Peyer's patch (tissue), 4 donors: ENCODE results near the gene WDR91. TPM values are rescaled to one million over a fixed set of nuclear protein-coding genes. Genes with fewer than 3 reads are reported as not detected.

Experiments used
- DNase-seq, 3 donors: peaks; one replicate each; pipeline ENCODE4 v3.0.0-alpha.2; 2017 to 2019
- H3K27ac ChIP-seq, 4 donors: fragments of 200-600 bp; sonication (generic); one replicate each; pipeline ENCODE4 v1.5.1; 2016 to 2019
- H3K27me3 ChIP-seq, 2 donors: fragments of 200-600 bp; sonication (generic); one replicate each; pipeline ENCODE4 v1.5.1; 2019
- H3K36me3 ChIP-seq, 3 donors: fragments of 200-600 bp; sonication (generic); one replicate each; pipeline ENCODE4 v1.5.1; 2016 to 2019
- H3K4me1 ChIP-seq, 4 donors: fragments of 200-600 bp; sonication (generic); one replicate each; pipeline ENCODE4 v1.5.1; 2016 to 2019
- H3K4me3 ChIP-seq, 4 donors: fragments of 200-600 bp; sonication (generic); 1 replicate in 3 of 4; 2 replicates in 1 of 4; pipeline ENCODE4 v1.5.1; 2016 to 2019; ENCODE audit warnings: mild to moderate bottlenecking in 1 of 4
- H3K9me3 ChIP-seq, 4 donors: fragments of 200-600 bp; sonication (generic); one replicate each; pipeline ENCODE4 v1.5.1; 2016 to 2019; ENCODE audit warnings: mild to moderate bottlenecking in 1 of 4
- POLR2A ChIP-seq, 2 donors: fragments of 450-650 bp; IDR thresholded peaks; one replicate each; pipeline ENCODE4 v1.5.1; 2017; ENCODE audit warnings: antibody characterized with exemption in 2 of 2, mild to moderate bottlenecking in 2 of 2, moderate library complexity in 2 of 2
- total RNA-seq, 4 donors: library from RNA; depleted of rRNA; stranded (reverse); fragments of >200 nt; gene quantifications; one replicate each; pipeline ENCODE4 v1.1.0, GENCODE V29; 2016
- TF ChIP-seq, protein P1 (sequence below), 6 experiments: fragments of 450-650 bp in 4 of 6; fragments of 200-600 bp in 2 of 6; sonication (generic) in 1 of 6; IDR thresholded peaks; one replicate each; pipeline ENCODE4 v1.5.1; 2017 to 2019; ENCODE audit warnings: antibody characterized with exemption in 6 of 6, mild to moderate bottlenecking in 3 of 6, moderate library complexity in 1 of 6

WDR91 gene
- total RNA-seq, 4 donors from 2014 or later, result 6.7 to 44.6 (median 22.2) TPM

DNA sequence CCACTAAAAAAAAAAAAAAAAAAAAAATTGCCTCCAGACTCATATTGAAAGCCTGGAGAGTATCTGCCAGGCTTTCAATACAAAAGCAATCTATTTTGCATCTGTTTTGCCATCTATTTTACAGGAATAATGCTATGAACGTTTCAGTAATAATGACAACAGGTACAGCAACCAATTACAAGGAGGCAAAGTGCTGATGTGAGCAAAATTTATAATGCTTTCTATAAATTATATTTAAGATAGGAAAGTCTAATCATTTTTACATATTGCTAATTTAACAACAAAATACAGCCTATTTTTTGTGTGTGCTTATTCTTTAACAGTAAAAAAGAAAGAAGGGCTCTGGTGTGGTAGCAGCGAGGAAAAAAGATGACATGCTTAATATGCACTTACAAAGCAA is 10.0 kb downstream of the WDR91 start:
- Histone ChIP-seq H3K4me3 (no peak overlapping the region), H3K9me3 (no peaks in the 10 kb centered on the region), H3K27ac (no peak overlapping the region), H3K4me1 (no peaks in the 10 kb centered on the region), H3K36me3 (peaks cover 0 to 58% (median 0%) of the 10 kb centered on the region in 3 donors), H3K27me3 (no peaks in the 10 kb centered on the region)
- TF ChIP-seq, protein P1, sequence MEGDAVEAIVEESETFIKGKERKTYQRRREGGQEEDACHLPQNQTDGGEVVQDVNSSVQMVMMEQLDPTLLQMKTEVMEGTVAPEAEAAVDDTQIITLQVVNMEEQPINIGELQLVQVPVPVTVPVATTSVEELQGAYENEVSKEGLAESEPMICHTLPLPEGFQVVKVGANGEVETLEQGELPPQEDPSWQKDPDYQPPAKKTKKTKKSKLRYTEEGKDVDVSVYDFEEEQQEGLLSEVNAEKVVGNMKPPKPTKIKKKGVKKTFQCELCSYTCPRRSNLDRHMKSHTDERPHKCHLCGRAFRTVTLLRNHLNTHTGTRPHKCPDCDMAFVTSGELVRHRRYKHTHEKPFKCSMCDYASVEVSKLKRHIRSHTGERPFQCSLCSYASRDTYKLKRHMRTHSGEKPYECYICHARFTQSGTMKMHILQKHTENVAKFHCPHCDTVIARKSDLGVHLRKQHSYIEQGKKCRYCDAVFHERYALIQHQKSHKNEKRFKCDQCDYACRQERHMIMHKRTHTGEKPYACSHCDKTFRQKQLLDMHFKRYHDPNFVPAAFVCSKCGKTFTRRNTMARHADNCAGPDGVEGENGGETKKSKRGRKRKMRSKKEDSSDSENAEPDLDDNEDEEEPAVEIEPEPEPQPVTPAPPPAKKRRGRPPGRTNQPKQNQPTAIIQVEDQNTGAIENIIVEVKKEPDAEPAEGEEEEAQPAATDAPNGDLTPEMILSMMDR (IDR thresholded peaks at IDR 0.05), result no peak
- no peak for DNase-seq

DNA sequence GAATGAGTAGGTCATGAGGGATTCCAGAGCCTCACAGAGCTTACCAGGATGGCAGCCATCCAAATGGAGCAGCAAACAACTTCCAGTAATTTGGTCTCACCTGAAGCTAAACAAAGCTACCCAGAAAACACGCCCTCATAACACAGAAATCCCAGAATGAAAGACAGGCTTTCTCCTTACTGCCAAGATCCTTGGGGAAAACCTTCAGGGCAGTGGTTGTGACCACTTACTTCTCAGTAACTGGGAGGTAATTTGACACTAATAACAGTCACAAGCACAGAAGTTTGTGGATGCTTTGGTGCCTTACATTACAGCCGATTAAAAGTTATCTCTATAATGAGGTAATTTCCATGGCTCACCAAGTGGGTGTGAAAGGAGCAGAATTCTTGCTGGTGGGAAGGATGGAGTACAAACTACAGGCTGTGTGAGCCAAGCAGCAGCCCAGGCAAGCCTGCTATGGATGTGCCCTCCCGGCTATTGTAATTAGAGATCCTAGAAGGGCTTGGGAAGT is 10.4 kb downstream of the WDR91 start:
- peaks cover 0 to 59% (median 0%) of the 10 kb centered on the region in 3 donors for H3K36me3 ChIP-seq
- no peak for DNase-seq
- H3K4me3 ChIP-seq, result no peak overlapping the region
- no peaks in the 10 kb centered on the region for H3K4me1 ChIP-seq
- no peaks in the 10 kb centered on the region for H3K9me3 ChIP-seq
- H3K27ac ChIP-seq, result no peak overlapping the region
- H3K27me3 ChIP-seq, result no peaks in the 10 kb centered on the region
- no peak for TF ChIP-seq POLR2A (IDR thresholded peaks at IDR 0.05)
- TF ChIP-seq, protein P1 (IDR thresholded peaks at IDR 0.05), result no peak

DNA sequence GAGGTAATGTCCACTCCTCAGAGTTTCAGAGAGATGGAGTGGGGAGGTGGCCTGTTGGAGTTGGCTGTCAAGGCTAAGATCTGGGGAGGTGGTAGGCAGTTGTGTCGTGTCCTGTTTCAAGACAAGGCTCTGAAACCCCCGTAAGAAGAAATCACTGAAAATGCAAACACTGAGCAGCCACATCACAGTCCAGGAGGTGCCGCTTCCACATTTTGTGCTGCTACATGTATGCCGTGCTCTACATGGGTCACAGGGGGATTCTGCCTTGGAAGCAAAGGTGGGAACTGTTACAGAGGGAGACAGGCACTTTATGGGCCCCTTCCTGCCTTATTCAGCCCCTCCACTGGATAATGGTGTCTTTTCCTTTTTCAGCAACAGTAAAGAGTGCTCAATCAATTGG is 11.9 kb downstream of the WDR91 start:
- Histone ChIP-seq H3K36me3 (peaks cover 0 to 62% (median 0%) of the 10 kb centered on the region in 3 donors), H3K4me3 (no peak overlapping the region), H3K9me3 (no peaks in the 10 kb centered on the region), H3K27ac (no peak overlapping the region), H3K27me3 (no peaks in the 10 kb centered on the region), H3K4me1 (no peaks in the 10 kb centered on the region)
- no peak for DNase-seq
- no peak for TF ChIP-seq POLR2A (IDR thresholded peaks at IDR 0.05)
- TF ChIP-seq, protein P1 (IDR thresholded peaks at IDR 0.05), result no peak

DNA sequence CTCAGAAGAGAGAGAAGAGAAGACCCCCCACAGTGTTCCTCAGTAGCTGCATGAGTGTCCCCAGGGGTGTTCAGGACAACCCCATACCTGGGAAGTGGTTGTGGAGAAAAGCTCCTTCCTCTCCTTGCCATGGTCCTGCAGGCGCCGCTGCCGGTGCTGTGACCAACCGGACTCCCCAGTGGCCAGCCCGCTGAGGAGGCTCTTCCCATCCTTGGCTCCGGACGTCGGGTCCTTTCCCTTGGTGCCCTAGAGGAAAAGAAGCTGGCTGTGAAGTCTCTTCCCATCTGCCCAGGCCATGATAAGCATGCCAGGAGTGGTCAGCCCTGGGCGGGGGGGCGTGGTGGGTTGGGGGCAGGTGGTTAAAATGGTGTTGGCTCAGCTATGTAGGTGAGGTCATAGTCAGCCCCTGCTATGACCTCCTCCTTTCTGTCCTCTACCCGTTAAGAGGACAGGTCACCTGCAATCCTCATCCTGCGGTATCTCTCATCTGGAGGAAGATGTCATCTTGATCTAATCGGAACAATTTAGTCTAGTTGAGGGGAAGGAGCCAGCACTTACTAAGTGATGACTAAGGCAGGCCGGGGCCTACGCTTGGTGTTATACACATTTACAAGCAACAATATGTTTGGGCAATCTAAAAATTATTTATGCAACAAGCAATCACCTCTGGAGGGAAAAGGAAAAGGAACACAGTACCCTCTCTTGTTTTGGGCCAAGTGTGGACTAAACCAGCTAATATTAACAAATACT is 13.2 kb downstream of the WDR91 start:
- H3K4me1 ChIP-seq, result no peaks in the 10 kb centered on the region
- TF ChIP-seq, protein P1 (IDR thresholded peaks at IDR 0.05), result no peak
- no peak for TF ChIP-seq POLR2A (IDR thresholded peaks at IDR 0.05)

DNA sequence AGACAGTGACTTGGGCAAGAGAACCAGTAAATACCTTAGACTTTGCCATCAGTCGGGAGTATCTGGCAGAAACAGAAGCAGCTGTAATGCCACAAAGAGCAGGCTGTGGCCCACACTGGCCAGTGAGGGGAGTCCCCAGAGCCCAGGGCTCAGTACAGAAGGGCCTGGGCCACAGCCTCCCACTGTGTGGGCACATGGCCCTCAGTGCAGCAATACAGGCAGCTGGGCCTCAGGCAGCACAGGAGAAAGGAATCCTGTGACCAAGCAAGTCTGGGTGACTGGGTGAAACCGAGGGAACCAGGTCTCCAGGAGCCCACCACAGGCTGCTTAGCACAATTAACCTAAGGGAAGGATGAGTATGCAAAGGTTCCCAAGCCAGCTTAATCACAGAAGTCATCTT is 14.0 kb downstream of the WDR91 start:
- Histone ChIP-seq H3K36me3 (peaks cover 0 to 68% (median 0%) of the 10 kb centered on the region in 3 donors), H3K4me1 (no peaks in the 10 kb centered on the region), H3K9me3 (no peaks in the 10 kb centered on the region), H3K27me3 (no peaks in the 10 kb centered on the region), H3K27ac (no peak overlapping the region), H3K4me3 (no peak overlapping the region)
- DNase-seq, result no peak
- TF ChIP-seq, protein P1 (IDR thresholded peaks at IDR 0.05), result no peak
- no peak for TF ChIP-seq POLR2A (IDR thresholded peaks at IDR 0.05)

More for the DNA sequence above, 13.2 kb downstream of the WDR91 start:
- H3K4me3 ChIP-seq, result no peak overlapping the region
- peaks cover 0 to 61% (median 0%) of the 10 kb centered on the region in 3 donors for H3K36me3 ChIP-seq
- no peak for DNase-seq
- no peaks in the 10 kb centered on the region for H3K27me3 ChIP-seq
- H3K27ac ChIP-seq, result no peak overlapping the region
- no peaks in the 10 kb centered on the region for H3K9me3 ChIP-seq
